ENCODE results near the gene CALML6. TPM values are rescaled to one million over a fixed set of nuclear protein-coding genes. Genes with fewer than 3 reads are reported as not detected.

The CALML6 gene
- polyA plus RNA-seq, 2 donors = 0.22 to 0.83 TPM

DNA sequence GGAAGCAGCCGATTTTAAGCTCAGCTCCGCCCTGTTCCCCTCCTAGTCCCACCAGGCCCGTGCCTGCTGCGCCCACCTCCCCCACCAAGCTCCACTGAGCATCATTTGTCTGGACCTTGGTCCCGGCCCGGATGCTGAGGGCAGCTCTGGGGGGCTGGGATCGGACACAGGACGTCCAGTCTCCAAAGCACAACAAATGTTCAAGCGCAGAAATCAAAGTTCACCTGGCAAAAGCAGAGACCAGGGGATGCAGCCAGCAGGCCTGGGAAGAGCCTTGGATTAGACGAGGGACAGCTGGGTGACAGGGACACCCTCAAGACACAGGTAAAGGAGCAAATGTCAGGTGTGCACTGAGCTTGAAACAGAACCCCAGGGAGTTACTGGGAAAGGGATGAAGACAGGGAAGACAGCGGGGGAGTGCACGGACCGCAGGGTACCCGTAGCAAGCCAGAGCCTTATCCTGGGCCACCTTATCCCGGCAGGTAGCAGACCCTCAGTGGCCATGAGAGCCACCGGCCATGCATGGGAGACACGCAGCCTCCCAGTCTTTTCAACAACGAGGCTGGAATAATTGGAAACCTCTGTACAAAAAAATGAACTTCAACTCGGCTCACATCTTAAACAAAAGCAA, 26.3 kb downstream of the CALML6 start:
- Histone ChIP-seq H3K4me1 (ENCODE audit: control insufficient read depth in 2 of 2, insufficient read depth in 2 of 2, low read length in 1 of 2) (peaks cover 0 to 17% of the 10 kb centered on the region in 2 donors), H3K36me3 (ENCODE audit: control insufficient read depth in 2 of 2, insufficient read depth in 2 of 2, low read length in 1 of 2) (no peaks in the 10 kb centered on the region), H3K4me3 (ENCODE audit: low read depth in 1 of 2, low read length in 2 of 2) (no peak overlapping the region), H3K27me3 (ENCODE audit: control insufficient read depth in 1 of 2, insufficient read depth in 2 of 2, low read length in 2 of 2) (peaks cover 0 to 2% of the 10 kb centered on the region in 2 donors), H3K9me3 (ENCODE audit: control insufficient read depth in 2 of 2, insufficient read depth in 1 of 2, low read depth in 1 of 2, low read length in 1 of 2) (peaks cover 0 to 5% of the 10 kb centered on the region in 2 donors), H3K27ac (ENCODE audit: low read depth in 2 of 2, low read length in 1 of 2) (no peak overlapping the region)
- WGBS, 2 donors = 76 to 77% methylated on average over 19 of the region's 19 CpGs

DNA sequence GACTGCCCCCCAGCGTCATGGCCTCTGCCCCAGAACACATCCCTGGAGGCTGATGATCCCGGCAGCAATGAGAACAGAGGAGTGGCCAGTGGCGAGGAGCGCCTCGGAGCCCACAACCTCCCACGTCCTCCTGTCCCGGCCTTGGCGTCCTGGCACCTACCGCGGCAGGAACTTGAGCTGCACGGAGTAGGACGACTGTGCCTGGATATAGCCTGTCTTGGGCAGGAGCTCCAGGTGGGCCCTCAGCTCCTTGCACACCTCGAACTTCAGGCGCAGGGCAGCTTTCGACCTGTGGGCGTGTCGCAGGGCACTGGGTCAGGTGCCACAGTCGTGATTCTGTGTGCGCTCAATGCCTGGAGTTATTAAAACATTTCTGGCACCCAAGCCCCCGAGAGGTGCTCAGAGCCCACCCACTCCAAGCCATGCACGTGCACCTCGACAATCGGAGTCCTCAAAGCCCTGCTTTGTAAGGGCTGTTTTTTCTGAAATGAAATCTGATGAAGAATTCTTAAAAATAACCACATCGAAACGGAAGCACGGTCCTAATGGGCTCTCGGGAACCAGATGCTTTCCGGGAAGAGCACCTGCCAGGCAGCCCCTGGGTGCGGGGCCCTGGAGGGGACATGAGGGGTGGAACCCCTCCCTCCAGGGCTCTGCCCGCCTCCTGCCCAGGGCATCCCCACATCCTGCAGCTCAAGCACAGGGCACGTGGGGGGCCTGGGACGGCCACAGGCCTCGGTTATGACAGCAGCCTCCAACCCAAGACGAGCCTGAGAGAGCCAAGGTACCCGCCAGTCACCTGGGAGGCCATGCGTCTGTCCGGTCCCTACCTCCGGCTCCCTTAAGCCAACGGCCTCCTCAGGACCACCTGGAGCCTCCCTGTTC, 27.1 kb downstream of the CALML6 start:
- 75 to 76% methylated on average over 37 to 39 of the region's 39 CpGs for WGBS, 2 donors
- Histone ChIP-seq H3K27me3 (ENCODE audit: control insufficient read depth in 1 of 2, insufficient read depth in 2 of 2, low read length in 2 of 2) (peaks cover 0 to 2% of the 10 kb centered on the region in 2 donors), H3K36me3 (ENCODE audit: control insufficient read depth in 2 of 2, insufficient read depth in 2 of 2, low read length in 1 of 2) (no peaks in the 10 kb centered on the region), H3K27ac (ENCODE audit: low read depth in 2 of 2, low read length in 1 of 2) (no peak overlapping the region), H3K4me1 (ENCODE audit: control insufficient read depth in 2 of 2, insufficient read depth in 2 of 2, low read length in 1 of 2) (peaks cover 0 to 17% of the 10 kb centered on the region in 2 donors), H3K4me3 (ENCODE audit: low read depth in 1 of 2, low read length in 2 of 2) (no peak overlapping the region), H3K9me3 (ENCODE audit: control insufficient read depth in 2 of 2, insufficient read depth in 1 of 2, low read depth in 1 of 2, low read length in 1 of 2) (peaks cover 0 to 5% of the 10 kb centered on the region in 2 donors)

DNA sequence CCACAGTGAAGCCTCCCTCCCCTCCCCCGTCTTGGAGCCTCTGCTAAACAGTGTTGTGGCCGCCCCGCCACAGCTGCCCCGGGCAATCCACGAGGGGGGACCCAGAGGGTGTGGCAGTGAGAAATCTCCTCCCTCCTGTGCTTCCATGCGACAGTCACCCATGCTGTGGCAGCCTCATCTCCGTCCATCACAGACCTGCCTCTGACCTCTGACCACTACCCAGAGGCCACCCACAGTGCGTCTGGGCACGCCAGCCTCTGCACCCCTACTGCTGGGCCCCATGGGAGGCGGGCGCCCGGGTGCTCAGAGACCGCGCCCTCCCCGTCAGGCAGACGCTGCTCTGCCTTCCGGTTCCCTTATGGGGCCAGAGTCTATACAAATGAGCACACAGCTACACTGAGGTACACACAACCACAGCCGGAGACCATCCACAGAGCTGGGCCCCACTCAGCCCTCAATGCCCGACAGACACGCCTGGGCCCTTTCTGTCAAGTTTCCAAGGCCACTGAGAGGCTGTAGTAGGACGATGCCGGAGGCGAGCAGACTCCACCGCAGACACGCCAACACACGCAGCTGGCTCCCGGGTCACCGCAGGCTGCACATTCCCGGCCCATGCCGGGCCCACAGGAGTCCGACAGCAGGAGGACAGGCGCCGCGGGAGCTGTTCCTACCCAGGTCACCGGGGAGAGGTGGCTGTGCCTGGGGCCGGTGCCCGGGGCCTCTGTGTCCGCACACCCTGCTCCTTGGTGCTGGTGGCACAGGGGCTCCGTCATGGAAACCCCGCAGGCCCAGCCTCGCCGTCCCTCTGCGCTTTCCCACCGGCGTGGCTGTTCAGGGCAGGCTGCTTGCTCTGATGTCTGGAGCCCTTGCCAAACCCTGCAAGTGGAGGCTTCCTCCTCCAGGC, 27.9 kb downstream of the CALML6 start:
- 50 to 53% methylated on average over 40 to 45 of the region's 45 CpGs for WGBS, 2 donors
- peaks cover 0 to 5% of the 10 kb centered on the region in 2 donors for H3K9me3 ChIP-seq (ENCODE audit: control insufficient read depth in 2 of 2, insufficient read depth in 1 of 2, low read depth in 1 of 2, low read length in 1 of 2)
- no peaks in the 10 kb centered on the region for H3K36me3 ChIP-seq (ENCODE audit: control insufficient read depth in 2 of 2, insufficient read depth in 2 of 2, low read length in 1 of 2)
- H3K27ac ChIP-seq (ENCODE audit: low read depth in 2 of 2, low read length in 1 of 2) = no peak overlapping the region
- H3K4me3 ChIP-seq (ENCODE audit: low read depth in 1 of 2, low read length in 2 of 2) = no peak overlapping the region
- peaks cover 0 to 5% of the 10 kb centered on the region in 2 donors for H3K27me3 ChIP-seq (ENCODE audit: control insufficient read depth in 1 of 2, insufficient read depth in 2 of 2, low read length in 2 of 2)
- H3K4me1 ChIP-seq (ENCODE audit: control insufficient read depth in 2 of 2, insufficient read depth in 2 of 2, low read length in 1 of 2) = peaks cover 0 to 17% of the 10 kb centered on the region in 2 donors

- H3K36me3 ChIP-seq (ENCODE audit: control insufficient read depth in 2 of 2, insufficient read depth in 2 of 2, low read length in 1 of 2) = no peaks in the 10 kb centered on the region
- peaks cover 0 to 17% of the 10 kb centered on the region in 2 donors for H3K4me1 ChIP-seq (ENCODE audit: control insufficient read depth in 2 of 2, insufficient read depth in 2 of 2, low read length in 1 of 2)
- 10% methylated on average over 35 to 37 of the region's 37 CpGs for WGBS, 2 donors
- no peak overlapping the region for H3K27ac ChIP-seq (ENCODE audit: low read depth in 2 of 2, low read length in 1 of 2)
- peaks cover 0 to 5% of the 10 kb centered on the region in 2 donors for H3K27me3 ChIP-seq (ENCODE audit: control insufficient read depth in 1 of 2, insufficient read depth in 2 of 2, low read length in 2 of 2)
- H3K9me3 ChIP-seq (ENCODE audit: control insufficient read depth in 2 of 2, insufficient read depth in 1 of 2, low read depth in 1 of 2, low read length in 1 of 2) = peaks cover 0 to 5% of the 10 kb centered on the region in 2 donors
- H3K4me3 ChIP-seq (ENCODE audit: low read depth in 1 of 2, low read length in 2 of 2) = no peak overlapping the region
Measured at GRCh38 chr1:1943834-1944570, 28.9 kb downstream of the CALML6 start.

GRCh38 chr1:1945782-1946393, 30.8 kb downstream of the CALML6 start:
- peaks cover 0 to 5% of the 10 kb centered on the region in 2 donors for H3K27me3 ChIP-seq (ENCODE audit: control insufficient read depth in 1 of 2, insufficient read depth in 2 of 2, low read length in 2 of 2)
- 88% methylated on average over 29 of the region's 29 CpGs for WGBS, 2 donors
- H3K4me3 ChIP-seq (ENCODE audit: low read depth in 1 of 2, low read length in 2 of 2) = no peak overlapping the region
- peaks cover 0 to 5% of the 10 kb centered on the region in 2 donors for H3K9me3 ChIP-seq (ENCODE audit: control insufficient read depth in 2 of 2, insufficient read depth in 1 of 2, low read depth in 1 of 2, low read length in 1 of 2)
- no peak overlapping the region for H3K27ac ChIP-seq (ENCODE audit: low read depth in 2 of 2, low read length in 1 of 2)
- no peaks in the 10 kb centered on the region for H3K36me3 ChIP-seq (ENCODE audit: control insufficient read depth in 2 of 2, insufficient read depth in 2 of 2, low read length in 1 of 2)
- H3K4me1 ChIP-seq (ENCODE audit: control insufficient read depth in 2 of 2, insufficient read depth in 2 of 2, low read length in 1 of 2) = peaks cover 0 to 17% of the 10 kb centered on the region in 2 donors

GRCh38 chr1:1946540-1946939, 31.5 kb downstream of the CALML6 start:
- no peaks in the 10 kb centered on the region for H3K36me3 ChIP-seq (ENCODE audit: control insufficient read depth in 2 of 2, insufficient read depth in 2 of 2, low read length in 1 of 2)
- H3K4me3 ChIP-seq (ENCODE audit: low read depth in 1 of 2, low read length in 2 of 2) = no peak overlapping the region
- H3K9me3 ChIP-seq (ENCODE audit: control insufficient read depth in 2 of 2, insufficient read depth in 1 of 2, low read depth in 1 of 2, low read length in 1 of 2) = peaks cover 0 to 5% of the 10 kb centered on the region in 2 donors
- WGBS, 2 donors = 30 to 35% methylated on average over 11 of the region's 11 CpGs
- H3K27me3 ChIP-seq (ENCODE audit: control insufficient read depth in 1 of 2, insufficient read depth in 2 of 2, low read length in 2 of 2) = peaks cover 0 to 2% of the 10 kb centered on the region in 2 donors
- H3K27ac ChIP-seq (ENCODE audit: low read depth in 2 of 2, low read length in 1 of 2) = no peak overlapping the region
- peaks cover 0 to 17% of the 10 kb centered on the region in 2 donors for H3K4me1 ChIP-seq (ENCODE audit: control insufficient read depth in 2 of 2, insufficient read depth in 2 of 2, low read length in 1 of 2)

- Histone ChIP-seq H3K4me1 (ENCODE audit: control insufficient read depth in 2 of 2, insufficient read depth in 2 of 2, low read length in 1 of 2) (peaks cover 0 to 17% of the 10 kb centered on the region in 2 donors), H3K9me3 (ENCODE audit: control insufficient read depth in 2 of 2, insufficient read depth in 1 of 2, low read depth in 1 of 2, low read length in 1 of 2) (peaks cover 0 to 5% of the 10 kb centered on the region in 2 donors), H3K27ac (ENCODE audit: low read depth in 2 of 2, low read length in 1 of 2) (no peak overlapping the region), H3K4me3 (ENCODE audit: low read depth in 1 of 2, low read length in 2 of 2) (no peak overlapping the region), H3K36me3 (ENCODE audit: control insufficient read depth in 2 of 2, insufficient read depth in 2 of 2, low read length in 1 of 2) (no peaks in the 10 kb centered on the region), H3K27me3 (ENCODE audit: control insufficient read depth in 1 of 2, insufficient read depth in 2 of 2, low read length in 2 of 2) (peaks cover 0 to 2% of the 10 kb centered on the region in 2 donors)
- WGBS, 2 donors = 55 to 63% methylated on average over 14 of the region's 14 CpGs
Measured at GRCh38 chr1:1947493-1947892, 32.4 kb downstream of the CALML6 start.

GRCh38 chr1:1948783-1949182, 33.7 kb downstream of the CALML6 start:
- peaks cover 0 to 5% of the 10 kb centered on the region in 2 donors for H3K9me3 ChIP-seq (ENCODE audit: control insufficient read depth in 2 of 2, insufficient read depth in 1 of 2, low read depth in 1 of 2, low read length in 1 of 2)
- H3K4me1 ChIP-seq (ENCODE audit: control insufficient read depth in 2 of 2, insufficient read depth in 2 of 2, low read length in 1 of 2) = peaks cover 0 to 6% of the 10 kb centered on the region in 2 donors
- H3K36me3 ChIP-seq (ENCODE audit: control insufficient read depth in 2 of 2, insufficient read depth in 2 of 2, low read length in 1 of 2) = no peaks in the 10 kb centered on the region
- 51 to 68% methylated on average over 1 of the region's 1 CpG for WGBS, 2 donors
- peaks cover 0 to 2% of the 10 kb centered on the region in 2 donors for H3K27me3 ChIP-seq (ENCODE audit: control insufficient read depth in 1 of 2, insufficient read depth in 2 of 2, low read length in 2 of 2)
- no peak overlapping the region for H3K4me3 ChIP-seq (ENCODE audit: low read depth in 1 of 2, low read length in 2 of 2)
- no peak overlapping the region for H3K27ac ChIP-seq (ENCODE audit: low read depth in 2 of 2, low read length in 1 of 2)
